SK-N-SH (cell line): ENCODE data around the gene FAM240B. TPM values are rescaled to one million over a fixed set of nuclear protein-coding genes. Genes with fewer than 3 reads are reported as not detected.

Experiments used
- CTCF ChIA-PET: fragments of 300-600, 350-600 bp; formaldehyde crosslinking; extraction: SDS; loops from one replicate; lab custom pipeline; 2021; lab: Yijun Ruan, JAX
- POLR2A ChIA-PET: fragments of 350-600 bp; sonication (Branson Sonifier 250); formaldehyde crosslinking; extraction: SDS; loops from one replicate; lab custom pipeline; 2020; ENCODE audit warnings: antibody characterized with exemption, inconsistent platforms; lab: Yijun Ruan, JAX
- DNase-seq: peaks from one replicate; pipeline ENCODE4 v3.0.0; 2012
- H2AFZ ChIP-seq: fragments of 200-600 bp; sonication (generic); 2 replicates; pipeline ENCODE4 v1.8.1; 2016; ENCODE audit warnings: antibody characterized with exemption, mild to moderate bottlenecking, low read depth
- H3F3A ChIP-seq: fragments of 200-600 bp; sonication (generic); replicated peaks from 2 replicates; pipeline ENCODE3; 2016; ENCODE audit warnings: antibody characterized with exemption, mild to moderate bottlenecking; ENCODE audit not compliant: insufficient read depth
- H3K27ac ChIP-seq, 2 experiments: fragments of 200-500 bp in 1 of 2; fragments of 200-600 bp in 1 of 2; sonication (Bioruptor generic) in 1 of 2; sonication (generic), shearing (Covaris generic) in 1 of 2; 2 replicates each; pipeline versions ENCODE4 v1.5.1 to v1.6.1; 2014 to 2016; ENCODE audit warnings: low read depth in 2 of 2, inconsistent platforms in 1 of 2, low read length in 1 of 2, mild to moderate bottlenecking in 1 of 2, mixed read lengths in 1 of 2
- H3K27me3 ChIP-seq: fragments of 200-600 bp; sonication (generic), shearing (Covaris generic); 2 replicates; pipeline ENCODE4 v1.6.1; 2016; ENCODE audit warnings: mixed run types; ENCODE audit not compliant: insufficient read depth
- H3K36me3 ChIP-seq, 2 experiments: fragments of 200-500 bp in 1 of 2; fragments of 200-600 bp in 1 of 2; sonication (Bioruptor generic) in 1 of 2; sonication (generic) in 1 of 2; replicated peaks in 1 of 2; 2 replicates each; pipeline versions ENCODE3 to v1.5.1; 2014 to 2016; ENCODE audit warnings: low read length in 1 of 2, mild to moderate bottlenecking in 1 of 2; ENCODE audit not compliant: insufficient read depth in 2 of 2, control insufficient read depth in 1 of 2
- H3K4me1 ChIP-seq, 2 experiments: fragments of 200-500 bp in 1 of 2; fragments of 200-600 bp in 1 of 2; sonication (Bioruptor generic) in 1 of 2; sonication (generic), shearing (Covaris generic) in 1 of 2; 2 replicates each; pipeline versions ENCODE4 v1.5.1 to v1.6.1; 2014 to 2016; ENCODE audit warnings: low read depth in 1 of 2, low read length in 1 of 2, mixed run types in 1 of 2; ENCODE audit not compliant: insufficient read depth in 2 of 2, control insufficient read depth in 1 of 2
- H3K4me2 ChIP-seq: fragments of 200-600 bp; sonication (generic), shearing (Covaris generic); 2 replicates; pipeline ENCODE4 v1.6.1; 2017; ENCODE audit warnings: mixed run types
- H3K4me3 ChIP-seq, 2 experiments: fragments of 200-500 bp in 1 of 2; fragments of 200-600 bp in 1 of 2; sonication (Bioruptor generic) in 1 of 2; sonication (generic), shearing (Covaris generic) in 1 of 2; 2 replicates each; pipeline versions ENCODE4 v1.5.1 to v1.8.1; 2014 to 2016; ENCODE audit warnings: low read depth in 2 of 2, inconsistent platforms in 1 of 2, low read length in 1 of 2, mild to moderate bottlenecking in 1 of 2, mixed read lengths in 1 of 2, moderate library complexity in 1 of 2
- H3K79me2 ChIP-seq: fragments of 200-600 bp; sonication (generic); 2 replicates; pipeline ENCODE4 v1.8.1; 2017; ENCODE audit warnings: mild to moderate bottlenecking; ENCODE audit not compliant: insufficient read depth
- H3K9ac ChIP-seq: fragments of 200-600 bp; sonication (generic); 2 replicates; pipeline ENCODE4 v1.6.1; 2017; ENCODE audit warnings: mixed run types
- H3K9me2 ChIP-seq: fragments of 200-600 bp; sonication (generic); 2 replicates; pipeline ENCODE4 v1.6.1; 2017; ENCODE audit warnings: mixed run types
- H3K9me3 ChIP-seq: fragments of 200-600 bp; sonication (generic); 2 replicates; pipeline ENCODE4 v1.6.1; 2017; ENCODE audit warnings: mixed run types, mild to moderate bottlenecking, moderate library complexity
- H4K20me1 ChIP-seq: fragments of 200-600 bp; sonication (generic); 2 replicates; pipeline ENCODE4 v1.6.1; 2017; ENCODE audit warnings: mild to moderate bottlenecking, mixed run types; ENCODE audit not compliant: insufficient read depth
- CHD2 ChIP-seq: fragments of 150-350 bp; IDR thresholded peaks from 2 replicates; pipeline ENCODE4 v1.6.1; 2018; ENCODE audit warnings: low read length; ENCODE audit not compliant: partially characterized antibody
- EP300 ChIP-seq, 2 experiments: IDR thresholded peaks; 2 replicates each; pipeline versions ENCODE4 v1.4.0 to v1.6.1; 2012; ENCODE audit warnings: borderline replicate concordance in 1 of 2, low read depth in 1 of 2, low read length in 1 of 2
- FOXM1 ChIP-seq: IDR thresholded peaks from 2 replicates; pipeline ENCODE4 v1.4.0; 2012; ENCODE audit warnings: low read depth, mild to moderate bottlenecking
- POLR2AphosphoS5 ChIP-seq: IDR thresholded peaks from 2 replicates; pipeline ENCODE4 v1.6.1; 2012; ENCODE audit warnings: low read depth, low read length
- RCOR1 ChIP-seq: fragments of 150-350 bp; IDR thresholded peaks from 2 replicates; pipeline ENCODE4 v1.6.1; 2017; ENCODE audit warnings: antibody characterized with exemption, low read length
- TAF1 ChIP-seq: IDR thresholded peaks from 2 replicates; pipeline ENCODE4 v1.6.1; 2012; ENCODE audit warnings: low read depth, mild to moderate bottlenecking, low read length, moderate library complexity, borderline replicate concordance
- TEAD4 ChIP-seq: IDR thresholded peaks from 2 replicates; pipeline ENCODE4 v1.4.0; 2012; ENCODE audit warnings: mild to moderate bottlenecking, borderline replicate concordance; ENCODE audit not compliant: insufficient read depth
- YY1 ChIP-seq: IDR thresholded peaks from 2 replicates; pipeline ENCODE4 v1.4.0; 2012; ENCODE audit warnings: low read depth, mild to moderate bottlenecking
- WGBS: methylation state at CpG from one replicate; pipeline ENCODE4 v1.1.6; 2017; ENCODE audit warnings: low lambda C conversion rate; 5-methylcytosine and 5-hydroxymethylcytosine counted together
- polyA plus RNA-seq, 3 experiments: library from polyadenylated mRNA; depleted of rRNA; stranded (reverse); fragments of >200 nt; gene quantifications; 2 replicates each; pipeline ENCODE4 v1.2.3, GENCODE V29; 2012
- TF ChIP-seq, protein P1 (sequence below): fragments of 150-350 bp; IDR thresholded peaks from 2 replicates; pipeline ENCODE4 v1.6.1; 2016; ENCODE audit warnings: mild to moderate bottlenecking, low read depth, low read length
- TF ChIP-seq, protein P2 (sequence below): IDR thresholded peaks from 2 replicates; pipeline ENCODE4 v1.4.0; 2012; ENCODE audit warnings: low read depth, borderline replicate concordance
- TF ChIP-seq, protein P3 (sequence below): fragments of 150-350 bp; IDR thresholded peaks from 2 replicates; pipeline ENCODE4 v1.6.1; 2017; ENCODE audit warnings: antibody characterized with exemption, low read length, low read depth, borderline replicate concordance
- TF ChIP-seq, protein P4 (sequence below): IDR thresholded peaks from 2 replicates; pipeline ENCODE4 v1.4.0; 2012; ENCODE audit warnings: low read depth

Gene FAM240B
- polyA plus RNA-seq, 1 of the 3 experiments (the other 2 are of a cell fraction) = not detected

DNA sequence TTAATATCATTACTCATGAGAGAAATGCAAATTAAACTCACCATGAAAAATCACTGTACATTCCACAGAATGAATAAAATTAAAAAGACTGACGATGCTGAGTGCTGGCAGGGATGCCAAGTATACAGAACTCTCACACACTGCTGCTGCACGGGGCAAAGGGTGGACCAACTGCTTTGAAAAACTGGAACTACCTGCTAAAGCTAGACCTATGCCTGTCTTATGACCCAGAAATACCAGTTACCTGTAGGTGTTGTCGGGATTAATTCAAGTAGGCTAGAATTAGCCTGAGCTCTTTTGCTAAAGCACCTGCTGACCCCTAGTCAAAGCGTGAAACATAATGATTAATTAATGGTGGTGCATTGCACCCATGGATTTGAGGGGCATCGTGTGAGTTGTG lies 63.0 kb downstream of the FAM240B start:
- no peaks in the 10 kb centered on the region for H3K27me3 ChIP-seq
- H3K9me2 ChIP-seq = no peaks in the 10 kb centered on the region
- H3K27ac ChIP-seq = no peak overlapping the region
- no peak overlapping the region for H2AFZ ChIP-seq
- no peak overlapping the region for H3K4me3 ChIP-seq
- no peak for DNase-seq
- TF ChIP-seq, protein P1, sequence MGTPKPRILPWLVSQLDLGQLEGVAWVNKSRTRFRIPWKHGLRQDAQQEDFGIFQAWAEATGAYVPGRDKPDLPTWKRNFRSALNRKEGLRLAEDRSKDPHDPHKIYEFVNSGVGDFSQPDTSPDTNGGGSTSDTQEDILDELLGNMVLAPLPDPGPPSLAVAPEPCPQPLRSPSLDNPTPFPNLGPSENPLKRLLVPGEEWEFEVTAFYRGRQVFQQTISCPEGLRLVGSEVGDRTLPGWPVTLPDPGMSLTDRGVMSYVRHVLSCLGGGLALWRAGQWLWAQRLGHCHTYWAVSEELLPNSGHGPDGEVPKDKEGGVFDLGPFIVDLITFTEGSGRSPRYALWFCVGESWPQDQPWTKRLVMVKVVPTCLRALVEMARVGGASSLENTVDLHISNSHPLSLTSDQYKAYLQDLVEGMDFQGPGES = no peak
- TF ChIP-seq YY1 (no peak), TAF1 (no peak), POLR2AphosphoS5 (no peak), CHD2 (no peak), RCOR1 (no peak)
- TF ChIP-seq, protein P2, sequence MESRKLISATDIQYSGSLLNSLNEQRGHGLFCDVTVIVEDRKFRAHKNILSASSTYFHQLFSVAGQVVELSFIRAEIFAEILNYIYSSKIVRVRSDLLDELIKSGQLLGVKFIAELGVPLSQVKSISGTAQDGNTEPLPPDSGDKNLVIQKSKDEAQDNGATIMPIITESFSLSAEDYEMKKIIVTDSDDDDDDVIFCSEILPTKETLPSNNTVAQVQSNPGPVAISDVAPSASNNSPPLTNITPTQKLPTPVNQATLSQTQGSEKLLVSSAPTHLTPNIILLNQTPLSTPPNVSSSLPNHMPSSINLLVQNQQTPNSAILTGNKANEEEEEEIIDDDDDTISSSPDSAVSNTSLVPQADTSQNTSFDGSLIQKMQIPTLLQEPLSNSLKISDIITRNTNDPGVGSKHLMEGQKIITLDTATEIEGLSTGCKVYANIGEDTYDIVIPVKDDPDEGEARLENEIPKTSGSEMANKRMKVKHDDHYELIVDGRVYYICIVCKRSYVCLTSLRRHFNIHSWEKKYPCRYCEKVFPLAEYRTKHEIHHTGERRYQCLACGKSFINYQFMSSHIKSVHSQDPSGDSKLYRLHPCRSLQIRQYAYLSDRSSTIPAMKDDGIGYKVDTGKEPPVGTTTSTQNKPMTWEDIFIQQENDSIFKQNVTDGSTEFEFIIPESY = no peak
- ChIA-PET POLR2A (interaction anchor here (0.5 kb wide), 1 partner anchor 36 kb away, joined by 3 read pairs; the partner anchor contains the start of gene ANKRD18A), CTCF (interaction anchor here (1.4 kb wide), 1 partner anchor 14 kb away, joined by 7 read pairs; no protein-coding TSS in a partner anchor)
- no peak overlapping the region for H3K9ac ChIP-seq
- H3K79me2 ChIP-seq = no peaks in the 10 kb centered on the region
- no peaks in the 10 kb centered on the region for H3K36me3 ChIP-seq
- WGBS = 33% methylated on average over 5 of the region's 5 CpGs
- H3K9me3 ChIP-seq = no peaks in the 10 kb centered on the region
- H4K20me1 ChIP-seq = no peaks in the 10 kb centered on the region
- H3K4me2 ChIP-seq = no peak overlapping the region
- H3F3A ChIP-seq = no peaks in the 10 kb centered on the region
- no peaks in the 10 kb centered on the region for H3K4me1 ChIP-seq

DNA sequence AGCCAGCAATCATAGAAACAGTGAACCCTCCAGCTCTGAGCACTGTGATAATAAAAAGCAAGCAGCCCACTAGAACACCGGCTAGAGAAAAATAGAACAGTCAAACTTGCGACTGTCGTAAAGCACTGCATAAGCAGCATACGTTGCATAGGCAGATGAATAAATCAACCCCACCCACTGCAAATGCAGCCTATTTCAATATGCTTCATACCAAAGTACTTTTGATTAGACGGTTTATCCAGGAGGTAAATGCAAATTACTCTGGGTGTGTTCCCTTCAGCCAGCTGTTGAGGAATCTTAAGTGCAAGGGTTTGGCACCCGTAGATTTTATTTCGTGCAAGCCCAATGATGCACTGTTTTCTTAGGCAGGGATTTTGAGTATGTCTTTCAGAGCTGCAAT lies 67.4 kb downstream of the FAM240B start:
- POLR2A ChIA-PET = no interaction called here

More for the DNA sequence above, 67.4 kb downstream of the FAM240B start:
- TF ChIP-seq TEAD4 (no peak), EP300 (IDR thresholded peaks at IDR 0.05; ENCODE audit: borderline replicate concordance in 1 of 2, low read depth in 1 of 2, low read length in 1 of 2) (no peak), FOXM1 (no peak)
- TF ChIP-seq, protein P3, sequence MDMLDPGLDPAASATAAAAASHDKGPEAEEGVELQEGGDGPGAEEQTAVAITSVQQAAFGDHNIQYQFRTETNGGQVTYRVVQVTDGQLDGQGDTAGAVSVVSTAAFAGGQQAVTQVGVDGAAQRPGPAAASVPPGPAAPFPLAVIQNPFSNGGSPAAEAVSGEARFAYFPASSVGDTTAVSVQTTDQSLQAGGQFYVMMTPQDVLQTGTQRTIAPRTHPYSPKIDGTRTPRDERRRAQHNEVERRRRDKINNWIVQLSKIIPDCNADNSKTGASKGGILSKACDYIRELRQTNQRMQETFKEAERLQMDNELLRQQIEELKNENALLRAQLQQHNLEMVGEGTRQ = no peak
- TF ChIP-seq, protein P4, sequence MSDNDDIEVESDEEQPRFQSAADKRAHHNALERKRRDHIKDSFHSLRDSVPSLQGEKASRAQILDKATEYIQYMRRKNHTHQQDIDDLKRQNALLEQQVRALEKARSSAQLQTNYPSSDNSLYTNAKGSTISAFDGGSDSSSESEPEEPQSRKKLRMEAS = no peak
- TF ChIP-seq, protein P1 = no peak
- CTCF ChIA-PET = interaction anchor here (1.0 kb wide), 1 partner anchor 10 kb away, joined by 5 read pairs; no protein-coding TSS in a partner anchor
- Histone ChIP-seq H3F3A (no peaks in the 10 kb centered on the region), H3K27ac (no peak overlapping the region), H3K4me1 (no peaks in the 10 kb centered on the region), H3K36me3 (no peaks in the 10 kb centered on the region), H2AFZ (no peak overlapping the region), H3K4me2 (no peak overlapping the region), H3K9me3 (no peaks in the 10 kb centered on the region), H3K9ac (no peak overlapping the region), H3K27me3 (no peaks in the 10 kb centered on the region), H3K9me2 (no peaks in the 10 kb centered on the region), H4K20me1 (no peaks in the 10 kb centered on the region), H3K79me2 (no peaks in the 10 kb centered on the region), H3K4me3 (no peak overlapping the region)
- no peak for DNase-seq
- 65% methylated on average over 7 of the region's 7 CpGs for WGBS
